GM23338 (cell line): ENCODE results near the gene CNGA1.
"Not testable (repeated sequence)": the region's sequence is repeated elsewhere in the genome, so short reads cannot be mapped to it uniquely, and the experiment has no call there.

Experiments used
- CTCF ChIP-seq, 2 experiments: fragments of 200-600 bp in 1 of 2; sonication (generic) in 1 of 2; conservative IDR thresholded peaks; 2 replicates each; pipeline versions ENCODE4 v1.5.1 to v1.6.1; 2016 to 2017; ENCODE audit warnings: antibody characterized with exemption in 2 of 2, low read depth in 2 of 2, mild to moderate bottlenecking in 2 of 2, moderate library complexity in 1 of 2
- EZH2 ChIP-seq: fragments of 200-600 bp; sonication (generic); IDR thresholded peaks from one replicate; pipeline ENCODE4 v1.8.0; 2017; ENCODE audit warnings: antibody characterized with exemption, mild to moderate bottlenecking, low read depth; ENCODE audit not compliant: unreplicated experiment
- TF ChIP-seq, protein P1 (sequence below): IDR thresholded peaks from one replicate; pipeline ENCODE4 v1.6.1; 2018; ENCODE audit warnings: antibody characterized with exemption; ENCODE audit not compliant: unreplicated experiment

DNA sequence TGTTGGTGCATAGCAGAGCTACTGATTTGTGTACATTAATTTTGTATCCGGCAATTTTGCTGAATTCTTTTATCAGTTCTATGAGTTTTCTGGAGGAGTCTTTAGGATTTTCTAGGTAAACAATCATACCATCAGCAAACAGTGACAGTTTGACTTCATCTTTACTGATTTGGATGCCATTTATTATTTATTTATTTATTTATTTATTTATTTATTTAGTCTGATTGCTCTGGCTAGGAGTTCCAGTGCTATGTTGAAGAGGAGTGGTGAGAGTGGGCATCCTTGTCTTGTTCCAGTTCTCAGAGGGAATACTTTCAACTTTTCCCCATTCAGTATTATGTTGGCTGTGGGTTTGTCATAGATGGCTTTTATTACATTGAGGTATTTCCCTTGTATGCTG, 24.0 kb downstream of the CNGA1 start:
- not testable (repeated sequence) for TF ChIP-seq CTCF (conservative IDR thresholded peaks at IDR 0.05; ENCODE audit: low read depth in 2 of 2); EZH2
- TF ChIP-seq, protein P1, sequence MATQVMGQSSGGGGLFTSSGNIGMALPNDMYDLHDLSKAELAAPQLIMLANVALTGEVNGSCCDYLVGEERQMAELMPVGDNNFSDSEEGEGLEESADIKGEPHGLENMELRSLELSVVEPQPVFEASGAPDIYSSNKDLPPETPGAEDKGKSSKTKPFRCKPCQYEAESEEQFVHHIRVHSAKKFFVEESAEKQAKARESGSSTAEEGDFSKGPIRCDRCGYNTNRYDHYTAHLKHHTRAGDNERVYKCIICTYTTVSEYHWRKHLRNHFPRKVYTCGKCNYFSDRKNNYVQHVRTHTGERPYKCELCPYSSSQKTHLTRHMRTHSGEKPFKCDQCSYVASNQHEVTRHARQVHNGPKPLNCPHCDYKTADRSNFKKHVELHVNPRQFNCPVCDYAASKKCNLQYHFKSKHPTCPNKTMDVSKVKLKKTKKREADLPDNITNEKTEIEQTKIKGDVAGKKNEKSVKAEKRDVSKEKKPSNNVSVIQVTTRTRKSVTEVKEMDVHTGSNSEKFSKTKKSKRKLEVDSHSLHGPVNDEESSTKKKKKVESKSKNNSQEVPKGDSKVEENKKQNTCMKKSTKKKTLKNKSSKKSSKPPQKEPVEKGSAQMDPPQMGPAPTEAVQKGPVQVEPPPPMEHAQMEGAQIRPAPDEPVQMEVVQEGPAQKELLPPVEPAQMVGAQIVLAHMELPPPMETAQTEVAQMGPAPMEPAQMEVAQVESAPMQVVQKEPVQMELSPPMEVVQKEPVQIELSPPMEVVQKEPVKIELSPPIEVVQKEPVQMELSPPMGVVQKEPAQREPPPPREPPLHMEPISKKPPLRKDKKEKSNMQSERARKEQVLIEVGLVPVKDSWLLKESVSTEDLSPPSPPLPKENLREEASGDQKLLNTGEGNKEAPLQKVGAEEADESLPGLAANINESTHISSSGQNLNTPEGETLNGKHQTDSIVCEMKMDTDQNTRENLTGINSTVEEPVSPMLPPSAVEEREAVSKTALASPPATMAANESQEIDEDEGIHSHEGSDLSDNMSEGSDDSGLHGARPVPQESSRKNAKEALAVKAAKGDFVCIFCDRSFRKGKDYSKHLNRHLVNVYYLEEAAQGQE: not testable (repeated sequence)
